ENCODE results near the gene BDNF.
"Not testable (repeated sequence)": the region's sequence is repeated elsewhere in the genome, so short reads cannot be mapped to it uniquely, and the experiment has no call there.

The BDNF gene

DNA sequence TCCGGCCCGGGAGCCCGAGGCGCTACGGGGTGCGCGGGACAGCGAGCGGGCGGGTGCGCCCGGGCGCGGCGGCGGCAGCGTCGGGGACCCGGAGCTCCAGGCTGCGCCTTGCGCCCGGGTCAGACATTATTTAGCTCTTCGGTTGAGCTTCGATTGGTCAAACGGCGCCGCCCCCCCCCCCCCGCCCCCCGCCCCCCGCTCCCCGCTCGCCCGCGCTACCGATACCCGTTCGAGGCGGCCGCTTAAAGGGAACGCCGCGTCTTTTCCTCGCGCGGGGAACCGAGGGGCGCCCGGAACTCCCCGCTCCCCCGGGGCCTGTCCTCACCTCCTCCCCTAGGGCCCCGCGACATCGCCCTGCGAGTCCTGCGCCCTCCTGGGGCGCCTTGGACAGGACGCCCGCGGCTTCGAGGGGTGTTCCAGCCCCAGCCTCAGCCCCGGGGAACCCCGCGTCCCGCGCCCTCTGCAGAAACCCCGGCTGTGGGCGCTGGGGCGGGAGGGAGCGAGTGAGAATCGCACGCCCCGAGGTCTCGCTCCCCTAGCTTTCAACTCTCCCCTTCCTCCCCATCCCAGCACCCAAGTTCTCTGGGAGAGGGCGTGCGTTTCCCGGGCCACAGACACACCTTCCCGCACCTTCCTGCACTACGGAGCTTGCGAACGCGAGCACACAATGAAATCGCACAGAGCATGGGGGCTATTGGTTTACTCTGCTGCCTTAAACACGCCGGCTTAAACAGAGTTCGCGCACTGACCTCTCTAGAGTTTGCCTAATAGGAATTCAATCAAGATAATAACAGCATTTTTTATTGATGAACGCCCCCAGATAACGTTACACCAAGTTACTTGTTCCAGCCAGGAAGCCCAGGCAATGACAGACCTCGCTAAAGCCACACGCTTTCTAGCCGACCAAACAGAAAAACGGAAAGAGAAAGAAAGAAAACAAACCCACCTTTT lies at the start of gene BDNF:
Gene BDNF, minus strand, starts transcription at position 105 of the 951 bp plus-strand sequence. CDS start 41,891 bp downstream, outside the sequence.
- peak; percentile 81 for DNase-seq

DNA sequence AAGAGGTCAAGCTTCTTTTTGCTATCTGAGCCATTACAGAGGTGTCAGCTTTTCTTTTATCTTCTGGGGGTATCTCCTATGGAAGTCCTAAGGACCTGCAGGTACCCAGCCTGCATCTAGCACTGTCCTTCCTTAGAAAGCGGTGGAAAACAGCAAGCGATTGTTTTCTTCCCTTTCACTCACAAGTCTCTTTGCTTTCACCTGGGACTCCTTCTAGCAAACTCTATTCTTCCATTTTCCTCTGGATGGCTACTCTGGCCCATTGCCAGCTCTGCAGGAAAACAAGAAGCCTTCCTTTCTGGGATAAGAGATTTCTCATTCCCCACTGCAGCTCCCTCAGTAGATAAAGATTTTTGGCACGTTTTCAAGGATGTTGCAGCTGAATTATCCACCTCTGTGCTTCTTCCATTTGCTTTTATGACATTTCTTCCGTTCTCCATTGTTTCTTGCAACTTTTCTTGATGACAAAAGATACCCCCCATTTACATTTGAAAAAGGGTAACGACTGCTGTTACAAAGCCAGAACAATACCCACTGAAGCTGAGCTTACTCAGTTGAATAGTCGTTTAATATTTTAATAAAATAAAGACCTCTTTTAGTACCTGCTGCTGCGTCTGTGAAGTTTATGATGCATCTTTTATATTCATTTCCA lies 40.2 kb upstream of the BDNF start:
- DNase-seq = no peak

DNA sequence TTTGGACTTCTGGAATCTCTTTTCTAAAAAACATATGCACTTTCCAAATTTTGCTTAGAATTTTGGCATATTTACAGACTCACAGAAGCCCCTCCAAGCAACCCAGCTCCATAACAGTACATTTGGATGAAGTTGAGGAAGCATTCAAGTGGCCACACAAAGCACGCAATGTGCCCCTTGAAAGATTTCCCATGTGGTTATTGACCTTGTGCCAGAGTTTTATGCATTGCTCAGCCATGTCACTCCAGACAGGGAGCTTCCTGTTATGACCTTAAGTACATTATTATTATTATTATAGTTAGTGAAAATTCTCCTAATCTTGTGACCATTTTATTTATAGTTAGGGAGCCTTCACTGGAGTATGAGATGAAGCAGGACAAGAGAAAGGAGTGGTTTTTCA lies 35.0 kb upstream of the BDNF start:
- DNase-seq = no peak

DNA sequence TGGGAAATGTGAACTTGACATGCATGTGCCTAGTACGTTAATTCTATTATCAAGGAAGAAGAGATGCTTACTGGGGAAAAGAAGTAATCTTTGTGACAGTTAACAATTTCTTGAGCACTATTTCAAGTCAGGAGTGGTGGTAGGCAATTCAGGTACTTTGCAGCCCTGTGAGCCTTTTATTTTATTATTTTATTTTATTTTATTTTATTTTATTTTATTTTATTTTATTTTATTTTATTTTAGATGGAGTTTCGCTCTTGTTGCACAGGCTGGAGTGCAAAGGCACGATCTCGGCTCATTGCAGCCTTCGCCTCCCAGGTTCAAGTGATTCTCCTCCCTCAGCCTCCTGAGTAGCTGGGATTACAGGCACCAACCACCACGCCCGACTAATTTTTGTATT lies 31.5 kb upstream of the BDNF start:
- DNase-seq = not testable (repeated sequence)

DNA sequence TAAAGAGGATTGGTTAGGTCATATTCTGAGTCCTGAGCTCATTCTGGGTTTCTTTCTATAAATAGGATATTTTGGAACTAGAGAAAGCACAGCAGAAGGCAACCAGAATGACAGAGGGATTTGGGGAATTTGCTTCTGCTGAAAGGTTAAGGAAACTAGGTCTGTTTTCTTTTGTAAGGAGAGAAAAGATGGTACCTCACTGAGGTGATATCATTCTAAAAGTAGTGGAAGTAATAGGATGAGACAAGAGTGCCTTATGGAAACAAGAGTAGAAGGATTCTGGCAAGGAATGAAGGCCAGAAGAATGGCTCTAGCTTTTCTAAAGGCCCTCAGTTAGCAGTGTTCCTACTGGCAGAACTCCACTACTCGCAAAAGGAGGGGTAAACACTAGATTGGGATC lies 26.7 kb upstream of the BDNF start:
- DNase-seq = no peak

DNA sequence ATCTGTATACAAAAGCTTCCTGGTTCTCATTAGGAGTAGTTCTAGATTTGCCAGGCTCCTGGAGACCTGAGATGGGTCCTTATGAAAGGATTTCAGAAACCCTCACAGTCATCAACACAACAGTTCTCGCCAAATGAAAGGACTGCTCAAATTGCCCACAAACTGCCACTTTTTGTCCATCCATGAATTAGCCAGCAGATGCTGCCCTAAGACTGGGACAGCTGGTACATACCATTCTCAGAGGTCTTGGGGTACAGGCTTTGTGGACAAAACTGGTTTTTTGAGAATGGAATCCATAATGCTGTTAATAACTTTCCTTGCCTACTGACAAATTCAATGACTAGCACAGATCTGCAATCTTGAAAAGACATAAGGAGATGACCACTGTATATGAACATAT lies 23.4 kb upstream of the BDNF start:
- DNase-seq = no peak

DNA sequence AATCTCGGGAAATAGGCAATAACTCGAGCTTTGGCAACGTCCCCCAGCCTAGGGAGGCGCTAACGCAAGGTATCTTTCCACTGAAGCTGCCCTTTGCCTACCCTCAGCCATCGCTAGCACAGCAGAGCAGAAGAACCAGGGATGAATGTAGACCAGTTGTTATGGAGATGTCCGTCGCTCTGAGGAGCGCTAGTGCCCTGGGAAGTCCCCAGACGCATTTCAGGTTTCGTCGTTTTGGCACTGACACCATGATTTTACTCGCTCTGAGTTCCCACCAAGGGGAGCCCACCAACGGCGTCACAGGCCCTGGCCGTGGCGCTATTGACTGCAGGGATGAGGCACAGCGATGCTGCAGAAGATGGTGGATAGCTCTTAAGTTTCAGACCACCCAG lies 22.7 kb upstream of the BDNF start:
- DNase-seq = peak; percentile 61

DNA sequence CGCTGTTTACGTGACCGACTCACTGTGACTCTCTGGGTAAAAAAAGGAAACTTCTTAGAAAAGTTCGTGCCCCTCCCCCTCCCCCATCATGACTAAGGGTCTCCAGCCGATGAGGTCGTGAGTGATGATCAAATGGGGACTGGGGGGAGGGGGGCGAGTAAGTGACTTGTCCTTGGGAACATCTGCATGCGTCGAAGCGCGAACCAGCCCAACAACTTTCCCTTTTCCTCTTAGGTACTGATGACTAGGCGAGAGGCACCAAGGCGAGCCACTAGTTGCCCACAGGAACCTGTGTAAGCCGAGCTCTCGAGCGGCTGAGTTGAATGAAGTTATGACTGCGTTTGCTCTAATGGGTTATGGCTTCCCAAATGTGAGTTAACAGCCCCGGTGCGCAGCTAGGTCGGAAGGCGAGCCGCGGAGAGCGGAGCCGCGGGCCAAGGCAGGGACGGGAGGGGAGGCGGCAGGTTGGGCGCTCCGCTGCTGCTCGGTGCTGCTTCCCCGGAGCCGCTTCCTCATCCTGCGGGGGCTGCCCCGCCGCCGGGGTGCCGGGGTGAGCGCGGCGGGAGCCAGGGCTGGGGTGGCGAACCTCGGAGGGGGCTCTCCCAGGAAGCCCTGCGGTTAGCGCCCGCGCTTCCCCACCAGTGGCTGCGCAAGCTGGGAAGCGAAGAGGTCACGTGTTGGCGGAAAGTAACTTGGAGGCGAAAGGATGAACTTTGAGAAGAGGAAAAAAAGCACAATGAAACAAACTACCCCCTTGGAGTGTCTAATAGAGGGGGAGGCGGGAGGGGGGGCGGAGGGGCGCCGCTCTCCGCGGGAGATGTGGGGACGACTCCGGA lies 22.1 kb upstream of the BDNF start:
- DNase-seq = peak; percentile 70

DNA sequence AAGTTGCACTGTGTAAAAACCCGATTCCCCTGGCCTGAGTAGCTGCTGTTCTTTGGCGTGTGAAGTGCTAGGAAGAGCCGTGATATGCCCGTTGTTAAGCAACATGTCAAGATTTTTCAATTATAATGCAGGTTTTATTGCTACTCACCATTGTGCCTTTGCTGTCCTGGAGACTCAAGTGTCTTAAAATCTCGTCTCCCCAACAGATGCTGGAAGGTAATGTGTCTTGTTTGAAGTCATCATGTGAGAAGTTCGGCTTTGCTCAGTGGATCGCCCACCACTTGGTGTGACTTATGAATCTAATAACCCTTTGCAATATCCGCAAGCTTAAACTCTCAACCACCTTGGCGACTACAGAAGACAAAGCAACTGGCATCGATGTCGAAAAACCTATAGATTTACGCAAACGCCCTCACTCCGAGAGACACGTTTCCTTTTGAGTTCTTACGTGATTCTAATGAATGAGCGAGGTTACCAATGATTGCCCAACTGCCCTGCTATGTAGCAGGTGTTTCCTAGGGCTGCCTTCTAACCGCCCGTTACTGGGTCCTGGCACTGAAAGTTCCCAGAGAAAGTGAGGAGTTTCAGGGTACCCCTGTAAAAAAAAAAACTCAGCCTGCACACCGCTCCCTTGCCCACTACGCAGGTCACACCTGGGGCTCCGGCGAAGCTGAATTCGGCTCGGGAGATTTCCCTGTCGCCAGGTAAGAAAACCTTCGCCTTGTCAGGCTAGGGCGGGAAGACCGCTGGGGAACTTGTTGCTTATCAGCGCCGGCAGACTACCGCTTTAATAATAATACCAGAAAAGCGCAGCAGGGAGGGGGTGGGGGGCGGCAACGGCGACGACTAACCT lies 21.2 kb upstream of the BDNF start:
- peak; percentile 27 for DNase-seq

DNA sequence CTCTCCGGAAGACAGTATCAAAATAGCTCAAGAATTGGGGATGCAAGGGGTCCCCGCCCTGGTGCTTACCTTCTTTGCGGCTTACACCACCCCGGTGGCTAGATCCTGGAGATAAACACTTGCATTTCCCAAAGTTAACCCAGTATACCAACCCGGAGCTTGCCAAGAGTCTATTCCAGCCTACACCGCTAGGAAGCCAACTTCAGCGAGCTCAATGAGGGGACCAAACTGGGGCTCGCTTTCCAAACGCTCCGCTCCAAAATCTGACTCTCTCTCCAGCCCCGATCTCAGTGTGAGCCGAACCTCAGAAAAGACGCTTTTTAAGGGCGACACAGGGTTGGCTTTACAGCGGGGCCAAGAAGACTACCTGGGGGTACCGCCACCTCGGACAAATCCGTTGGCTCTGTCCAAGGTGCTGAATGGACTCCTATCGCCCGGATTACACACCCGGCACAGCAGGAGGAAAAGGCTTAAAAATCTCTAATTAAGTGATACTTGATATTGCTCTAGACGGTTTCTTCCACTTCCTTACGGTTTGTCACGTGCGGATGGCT lies 20.1 kb upstream of the BDNF start:
- peak; percentile 80 for DNase-seq

DNA sequence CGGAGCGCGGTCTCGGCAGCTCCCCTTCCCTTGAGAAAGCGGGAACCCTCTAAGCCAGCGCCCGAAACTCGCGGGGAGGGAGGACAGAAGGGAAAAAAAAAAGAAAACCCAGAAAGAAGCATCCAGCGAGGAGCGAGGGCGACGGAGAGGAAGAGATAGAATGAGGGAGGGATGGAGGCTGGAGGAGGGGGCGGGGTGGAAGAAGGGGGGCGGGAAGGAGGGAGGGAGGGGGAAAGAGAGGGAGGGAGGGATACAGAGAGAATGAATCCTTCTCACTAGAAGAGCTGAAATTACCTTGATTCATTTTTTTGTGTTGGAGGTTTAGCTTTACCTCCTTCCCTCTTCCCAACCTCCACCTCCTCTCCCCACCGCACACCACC lies 19.3 kb upstream of the BDNF start:
- DNase-seq = no peak

DNA sequence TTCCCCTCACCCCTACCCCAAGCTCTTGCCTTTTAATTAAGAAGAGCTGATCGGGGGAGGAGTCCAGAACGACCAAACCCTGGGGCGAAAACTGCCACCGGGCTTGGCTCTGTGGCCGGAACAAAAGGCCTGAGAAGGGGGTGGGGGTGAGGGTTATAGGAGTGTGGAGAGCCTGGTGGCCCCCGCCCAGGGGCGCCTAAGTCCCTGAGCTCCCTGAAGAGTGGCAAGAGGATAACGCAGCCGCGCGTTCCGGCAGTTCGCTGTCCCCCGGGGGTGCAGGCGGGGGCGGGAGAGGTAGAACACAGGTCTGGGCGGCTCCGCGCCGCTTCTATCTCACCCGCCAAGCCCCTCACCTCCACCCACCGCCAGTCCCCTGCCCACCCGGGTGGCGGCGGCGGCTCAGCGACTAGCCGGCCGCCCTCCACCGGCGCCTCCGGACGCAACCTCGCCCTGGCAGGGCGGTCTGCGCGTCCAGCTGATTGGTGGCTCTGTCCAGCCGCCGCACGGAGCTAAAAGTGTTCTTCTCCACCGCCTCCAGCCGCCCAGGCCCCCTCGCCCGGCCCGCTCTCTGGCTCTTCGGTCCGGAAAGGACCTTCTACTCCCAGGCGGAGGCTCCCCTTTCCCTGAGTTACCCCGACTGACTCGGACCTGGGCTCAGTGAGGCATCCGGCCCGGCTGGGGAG lies 18.7 kb upstream of the BDNF start:
- DNase-seq = peak; percentile 88

DNA sequence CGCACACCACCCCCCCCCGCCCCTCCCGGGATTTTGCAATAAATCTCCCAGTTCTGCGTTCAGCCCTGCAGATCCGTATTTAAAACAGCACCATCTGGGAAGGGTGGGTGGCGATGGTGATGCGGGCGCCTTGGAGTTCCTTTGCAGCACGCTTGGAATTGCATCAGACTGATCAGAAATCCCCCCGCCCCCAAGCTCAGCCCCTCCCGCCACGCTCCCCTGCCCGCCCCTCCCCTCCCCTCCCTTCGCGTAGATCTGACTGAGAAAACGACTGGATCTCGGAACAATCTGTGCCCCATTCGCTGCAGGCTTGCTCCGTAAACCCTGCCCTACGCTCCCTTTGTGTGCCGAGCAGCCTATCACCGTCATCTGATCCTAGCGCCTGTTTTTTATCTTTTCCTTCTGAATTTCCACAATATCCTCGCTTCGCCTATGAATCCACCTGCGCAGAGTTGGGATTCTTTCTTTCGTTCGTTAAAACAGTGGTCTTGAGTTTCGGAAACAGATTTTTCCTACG lies 18.1 kb upstream of the BDNF start:
- DNase-seq = no peak

DNA sequence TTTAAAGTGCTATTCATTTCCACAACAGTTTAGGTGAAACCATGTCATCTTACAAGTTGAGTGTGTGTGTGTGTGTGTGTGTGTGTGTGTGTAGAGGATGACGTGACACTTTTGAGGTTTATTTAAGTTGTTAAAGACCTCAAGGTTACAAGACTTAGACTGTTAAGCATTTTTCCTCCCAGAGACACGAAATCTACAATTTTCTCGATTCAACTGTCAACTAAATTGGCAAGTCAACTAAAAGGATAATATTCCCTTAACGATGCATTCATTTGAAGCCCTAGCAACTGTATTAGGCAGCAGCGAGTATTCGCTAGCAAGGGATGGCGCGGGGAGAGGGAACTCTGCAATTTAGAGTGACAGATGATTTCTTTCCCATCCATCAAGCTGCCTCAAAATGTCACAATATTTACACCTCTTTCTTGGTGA lies 17.6 kb upstream of the BDNF start:
- DNase-seq = peak; percentile 72

DNA sequence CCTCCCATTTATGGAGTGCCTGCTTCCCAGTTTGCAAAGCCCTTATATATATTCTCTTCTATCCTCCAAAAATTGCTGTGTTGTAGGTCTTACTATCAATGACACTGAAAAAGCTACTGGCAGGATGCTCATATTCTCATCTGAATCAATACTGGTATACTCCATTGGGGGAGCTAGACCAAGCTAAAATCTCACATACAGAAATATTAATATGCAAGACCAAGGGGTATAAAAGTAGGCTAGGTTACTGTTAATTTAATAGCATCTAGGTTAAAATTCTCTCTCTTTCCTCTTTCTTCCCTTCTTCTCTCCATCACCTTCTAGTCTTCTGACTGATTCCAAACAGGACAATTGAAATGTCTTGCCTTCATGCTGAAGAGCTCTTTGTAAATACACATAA lies 17.1 kb upstream of the BDNF start:
- DNase-seq = no peak

DNA sequence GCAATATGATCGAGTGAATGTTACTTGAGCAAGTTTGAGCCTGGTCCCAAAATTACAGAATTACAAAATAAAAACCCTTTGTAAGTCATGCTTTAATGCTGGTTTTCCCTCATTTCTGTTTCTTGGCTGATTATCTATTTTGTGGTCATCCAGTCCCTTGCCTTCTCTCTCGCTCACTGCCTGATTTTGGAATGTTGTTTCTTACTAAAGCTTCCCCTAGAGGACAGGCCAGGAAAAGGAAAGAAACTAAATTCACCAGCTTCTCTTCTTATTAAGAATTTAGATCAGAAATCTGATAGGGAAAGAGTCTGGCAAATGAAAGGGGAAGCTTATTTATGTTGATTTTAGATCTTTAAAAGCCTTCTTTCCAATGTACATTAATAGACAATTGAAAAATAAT lies 16.6 kb upstream of the BDNF start:
- DNase-seq = no peak

DNA sequence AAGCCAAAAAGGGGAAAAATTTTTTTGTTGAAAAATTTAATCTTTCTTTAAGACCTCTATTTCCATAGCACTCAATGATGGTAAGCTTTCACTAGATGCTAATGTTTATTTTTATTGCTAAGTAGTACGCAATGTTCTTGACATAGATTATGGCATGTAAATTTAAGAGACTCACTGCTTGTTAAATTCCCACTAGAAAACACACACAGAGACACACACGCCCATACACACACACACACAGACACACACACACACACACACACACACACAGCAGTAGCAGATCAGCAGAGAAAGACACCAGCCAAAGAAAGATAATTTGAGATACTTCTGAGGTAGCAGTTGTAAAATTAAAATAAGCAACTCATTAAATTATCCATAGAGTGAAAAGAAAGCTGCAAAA lies 16.0 kb upstream of the BDNF start:
- no peak for DNase-seq

DNA sequence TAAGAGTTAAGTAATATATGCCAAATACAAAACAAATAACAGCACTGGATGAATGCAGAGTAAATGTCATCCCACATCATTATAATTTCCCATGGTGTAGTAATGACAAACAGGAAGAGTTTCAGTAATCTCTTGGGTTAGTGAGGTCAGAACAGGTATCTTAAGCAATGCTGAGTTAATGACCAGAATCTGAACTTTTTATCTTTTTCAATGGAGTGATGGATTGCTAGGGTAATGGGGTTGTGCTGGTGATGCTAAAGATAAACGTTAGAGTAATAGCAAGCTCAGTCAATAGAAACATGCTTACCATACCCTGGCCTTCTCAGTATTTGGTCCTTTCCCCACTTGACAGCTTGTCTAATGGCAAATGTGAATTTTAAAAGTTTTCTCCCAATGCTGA lies 11.5 kb upstream of the BDNF start:
- no peak for DNase-seq

DNA sequence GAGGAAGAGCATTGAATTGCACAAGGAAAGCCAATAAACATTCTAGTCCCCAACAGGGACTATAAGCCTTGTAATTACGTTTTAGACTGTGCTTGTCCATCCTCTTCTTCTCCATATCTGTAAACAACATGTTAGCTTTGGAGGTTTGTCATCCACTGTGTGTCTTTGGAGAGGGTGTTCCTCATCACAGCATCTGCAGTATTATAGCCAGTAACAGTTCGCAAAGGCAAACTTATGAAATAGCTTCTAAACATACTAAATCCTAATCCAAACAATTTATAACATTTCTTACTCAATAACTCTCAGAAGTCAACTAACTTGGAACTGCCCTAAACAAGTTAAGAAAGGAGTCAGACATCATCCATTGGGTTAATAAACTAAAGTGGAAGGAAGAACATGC lies 10.3 kb upstream of the BDNF start:
- DNase-seq = no peak

DNA sequence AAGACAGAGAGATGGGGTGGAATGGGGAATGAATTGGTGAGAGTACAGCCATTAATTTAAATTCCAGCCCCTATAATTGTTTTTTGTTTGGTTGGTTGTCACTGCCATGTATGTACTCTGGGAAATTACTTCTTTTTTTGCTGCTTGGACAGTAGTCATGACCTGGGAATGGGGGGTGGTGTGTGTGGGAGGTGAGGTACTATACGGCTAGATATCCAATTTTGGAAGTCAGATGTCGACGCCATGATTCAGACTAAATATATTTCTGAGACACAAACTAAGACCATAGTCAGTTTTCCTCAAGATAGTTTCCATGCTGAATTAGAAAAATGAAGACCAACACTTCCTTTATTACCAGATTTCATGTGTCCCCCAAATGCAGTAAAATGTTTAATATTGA lies 7.4 kb upstream of the BDNF start:
- no peak for DNase-seq

Measured in retina (tissue), 1 donor.